ENCODE results near the gene GLB1L2.

The GLB1L2 gene

GRCh38 chr11:134367781-134368180, 36.0 kb downstream of the GLB1L2 start:
- Histone ChIP-seq H3K4me3 (replicated peaks; ENCODE audit: insufficient read depth, low read length) (no peak overlapping the region), H3K27me3 (ENCODE audit: insufficient read depth, poor library complexity, severe bottlenecking) (no peaks in the 10 kb centered on the region), H3K27ac (replicated peaks) (no peak overlapping the region)
- TF ChIP-seq SPI1 (IDR thresholded peaks at IDR 0.05; ENCODE audit: borderline replicate concordance, low read depth) (no peak), POLR2AphosphoS5 (IDR thresholded peaks at IDR 0.05; ENCODE audit: low read depth) (no peak), GABPA (IDR thresholded peaks at IDR 0.05; ENCODE audit: low read depth) (no peak), CTCF (IDR thresholded peaks at IDR 0.05; ENCODE audit: insufficient read depth, low read length) (no peak), REST (IDR thresholded peaks at IDR 0.05; ENCODE audit: insufficient replicate concordance, low read depth) (no peak)
- no peak for DNase-seq (ENCODE audit: low read depth in 1 of 2, low spot score in 1 of 2)

GRCh38 chr11:134369656-134370525, 38.1 kb downstream of the GLB1L2 start:
- Histone ChIP-seq H3K27ac (replicated peaks) (no peak overlapping the region), H3K27me3 (ENCODE audit: insufficient read depth, poor library complexity, severe bottlenecking) (no peaks in the 10 kb centered on the region), H3K4me3 (replicated peaks; ENCODE audit: insufficient read depth, low read length) (no peak overlapping the region)
- no peak for DNase-seq (ENCODE audit: low read depth in 1 of 2, low spot score in 1 of 2)
- TF ChIP-seq POLR2AphosphoS5 (IDR thresholded peaks at IDR 0.05; ENCODE audit: low read depth) = no peak
- TF ChIP-seq GABPA (IDR thresholded peaks at IDR 0.05; ENCODE audit: low read depth) = no peak
- TF ChIP-seq CTCF (IDR thresholded peaks at IDR 0.05; ENCODE audit: insufficient read depth, low read length) = no peak
- no peak for TF ChIP-seq SPI1 (IDR thresholded peaks at IDR 0.05; ENCODE audit: borderline replicate concordance, low read depth)
- TF ChIP-seq REST (IDR thresholded peaks at IDR 0.05; ENCODE audit: insufficient replicate concordance, low read depth) = no peak

GRCh38 chr11:134370526-134371435, 39.0 kb downstream of the GLB1L2 start:
- no peak overlapping the region for H3K4me3 ChIP-seq (replicated peaks; ENCODE audit: insufficient read depth, low read length)

More at GRCh38 chr11:134370526-134371435, 39.0 kb downstream of the GLB1L2 start:
- H3K27ac ChIP-seq (replicated peaks) = no peak overlapping the region
- no peak for TF ChIP-seq CTCF (IDR thresholded peaks at IDR 0.05; ENCODE audit: insufficient read depth, low read length)
- TF ChIP-seq POLR2AphosphoS5 (IDR thresholded peaks at IDR 0.05; ENCODE audit: low read depth) = no peak
- no peak for TF ChIP-seq GABPA (IDR thresholded peaks at IDR 0.05; ENCODE audit: low read depth)
- no peak for TF ChIP-seq SPI1 (IDR thresholded peaks at IDR 0.05; ENCODE audit: borderline replicate concordance, low read depth)
- TF ChIP-seq REST (IDR thresholded peaks at IDR 0.05; ENCODE audit: insufficient replicate concordance, low read depth) = no peak
- no peaks in the 10 kb centered on the region for H3K27me3 ChIP-seq (ENCODE audit: insufficient read depth, poor library complexity, severe bottlenecking)
- no peak for DNase-seq (ENCODE audit: low read depth in 1 of 2, low spot score in 1 of 2)
